DMS79 (cell line): ENCODE results near the gene ZBTB45.
"Not testable (repeated sequence)": the region's sequence is repeated elsewhere in the genome, so short reads cannot be mapped to it uniquely, and the experiment has no call there.

Experiments
- DNase-seq: peaks from one replicate; lab custom pipeline; 2025; lab: John Stamatoyannopoulos, UW

The ZBTB45 gene

GRCh38 chr19:58510084-58510862 lies 9.3 kb downstream of the ZBTB45 start:
- no peak for DNase-seq

- no peak for DNase-seq
Measured at GRCh38 chr19:58509731-58510083, 9.9 kb downstream of the ZBTB45 start.

GRCh38 chr19:58507602-58508223 lies 11.9 kb downstream of the ZBTB45 start:
- not testable (repeated sequence) for DNase-seq

- DNase-seq = no peak
Measured at GRCh38 chr19:58500242-58500641, 19.4 kb downstream of the ZBTB45 start.

- DNase-seq = peak; percentile 98
Measured at GRCh38 chr19:58499021-58499927, 20.3 kb downstream of the ZBTB45 start.

GRCh38 chr19:58498316-58499020 lies 21.1 kb downstream of the ZBTB45 start:
- no peak for DNase-seq

GRCh38 chr19:58497634-58498170 lies 21.9 kb downstream of the ZBTB45 start:
- no peak for DNase-seq

GRCh38 chr19:58492265-58492664 lies 27.3 kb downstream of the ZBTB45 start:
- no peak for DNase-seq

GRCh38 chr19:58491393-58491792 lies 28.2 kb downstream of the ZBTB45 start:
- DNase-seq = no peak

- DNase-seq = not testable (repeated sequence)
Measured at GRCh38 chr19:58484349-58484748, 35.3 kb downstream of the ZBTB45 start.

GRCh38 chr19:58483776-58484175 lies 35.8 kb downstream of the ZBTB45 start:
- DNase-seq = no peak

- DNase-seq = no peak
Measured at GRCh38 chr19:58482372-58482771, 37.2 kb downstream of the ZBTB45 start.

- DNase-seq = no peak
Measured at GRCh38 chr19:58480831-58481230, 38.8 kb downstream of the ZBTB45 start.

GRCh38 chr19:58480481-58480830 lies 39.2 kb downstream of the ZBTB45 start:
- DNase-seq = no peak

- no peak for DNase-seq
Measured at GRCh38 chr19:58479736-58480480, 39.7 kb downstream of the ZBTB45 start.

- no peak for DNase-seq
Measured at GRCh38 chr19:58479303-58479702, 40.3 kb downstream of the ZBTB45 start.

GRCh38 chr19:58477871-58478270 lies 41.7 kb downstream of the ZBTB45 start:
- no peak for DNase-seq

- DNase-seq = no peak
Measured at GRCh38 chr19:58477130-58477529, 42.5 kb downstream of the ZBTB45 start.

- DNase-seq = no peak
Measured at GRCh38 chr19:58476498-58477015, 43.1 kb downstream of the ZBTB45 start.

GRCh38 chr19:58475714-58476497 lies 43.7 kb downstream of the ZBTB45 start, which contains the start of gene ZNF446:
Gene ZNF446 (plus strand): TSS chr19:58476352. CDS start chr19:58477219, 867 bp downstream.
- DNase-seq = peak; percentile 92
